Fibroblast of lung (primary cell): ENCODE results near the gene GOLGA6L25. TPM values are rescaled to one million over a fixed set of nuclear protein-coding genes. Genes with fewer than 3 reads are reported as not detected.
"Not testable (repeated sequence)": the region's sequence is repeated elsewhere in the genome, so short reads cannot be mapped to it uniquely, and the experiment has no call there.

Experiments
- DNase-seq, 2 donors: peaks; one replicate each; pipeline versions ENCODE4 v3.0.0 to v3.0.0-alpha.2; 2010; ENCODE audit warnings: low read depth in 2 of 2
- H2AFZ ChIP-seq: 2 replicates; pipeline ENCODE4 v1.5.1; 2012; ENCODE audit warnings: low read length, control low read depth, inconsistent platforms
- H3K27ac ChIP-seq: 2 replicates; pipeline ENCODE4 v1.5.1; 2011; ENCODE audit warnings: low read length, control low read depth; ENCODE audit not compliant: insufficient read depth
- H3K27me3 ChIP-seq: 2 replicates; pipeline ENCODE4 v1.5.1; 2011; ENCODE audit warnings: mild to moderate bottlenecking, low read length; ENCODE audit not compliant: control insufficient read depth, insufficient read depth
- H3K36me3 ChIP-seq: 2 replicates; pipeline ENCODE4 v1.5.1; 2011; ENCODE audit warnings: low read length; ENCODE audit not compliant: control insufficient read depth, insufficient read depth
- H3K4me1 ChIP-seq: 2 replicates; pipeline ENCODE4 v1.5.1; 2011; ENCODE audit warnings: low read length; ENCODE audit not compliant: control insufficient read depth, insufficient read depth; ENCODE audit errors: extremely low read depth
- H3K4me2 ChIP-seq: 2 replicates; pipeline ENCODE4 v1.5.1; 2011; ENCODE audit warnings: low read length, control low read depth; ENCODE audit not compliant: insufficient read depth; ENCODE audit errors: extremely low read depth
- H3K4me3 ChIP-seq, 4 experiments: fragments of 200-600 bp in 1 of 4; sonication (generic) in 1 of 4; replicated peaks in 1 of 4; 2 replicates each; pipeline ENCODE4 v1.5.1; 2011 to 2016; ENCODE audit warnings: low read length in 4 of 4, low read depth in 3 of 4, mild to moderate bottlenecking in 3 of 4, control low read depth in 2 of 4, inconsistent platforms in 1 of 4, mixed read lengths in 1 of 4; ENCODE audit not compliant: insufficient read depth in 1 of 4; ENCODE audit errors: control extremely low read depth in 1 of 4
- H3K79me2 ChIP-seq: 2 replicates; pipeline ENCODE4 v1.5.1; 2012; ENCODE audit warnings: mild to moderate bottlenecking, low read length, inconsistent platforms; ENCODE audit not compliant: control insufficient read depth, insufficient read depth
- H3K9ac ChIP-seq: 2 replicates; pipeline ENCODE4 v1.5.1; 2011; ENCODE audit warnings: mild to moderate bottlenecking, low read length, control low read depth; ENCODE audit not compliant: insufficient read depth
- H3K9me3 ChIP-seq: 2 replicates; pipeline ENCODE4 v1.5.1; 2012; ENCODE audit warnings: low read depth, low read length; ENCODE audit not compliant: control insufficient read depth, insufficient read depth
- H4K20me1 ChIP-seq: 2 replicates; pipeline ENCODE4 v1.5.1; 2011; ENCODE audit warnings: low read length; ENCODE audit not compliant: control insufficient read depth, insufficient read depth; ENCODE audit errors: extremely low read depth
- polyA minus RNA-seq: library from RNA; depleted of rRNA, polyadenylated mRNA; stranded (reverse); fragments of >200 nt; gene quantifications from 2 replicates; pipeline ENCODE4 v1.2.3, GENCODE V29; 2011; ENCODE audit warnings: low replicate concordance
- polyA plus RNA-seq, 2 donors: library from polyadenylated mRNA; depleted of rRNA in 1 of 2; stranded (reverse) in 1 of 2; unstranded in 1 of 2; fragments of >200 nt; gene quantifications; 2 replicates each; pipeline ENCODE4 v1.2.1, GENCODE V29; 2011 to 2012; ENCODE audit warnings: missing spikeins in 1 of 2
- total RNA-seq: library from RNA; depleted of rRNA; stranded (reverse); fragments of >200 nt; gene quantifications from 2 replicates; pipeline ENCODE4 v1.2.1, GENCODE V29; 2014

Gene GOLGA6L25, protein sequence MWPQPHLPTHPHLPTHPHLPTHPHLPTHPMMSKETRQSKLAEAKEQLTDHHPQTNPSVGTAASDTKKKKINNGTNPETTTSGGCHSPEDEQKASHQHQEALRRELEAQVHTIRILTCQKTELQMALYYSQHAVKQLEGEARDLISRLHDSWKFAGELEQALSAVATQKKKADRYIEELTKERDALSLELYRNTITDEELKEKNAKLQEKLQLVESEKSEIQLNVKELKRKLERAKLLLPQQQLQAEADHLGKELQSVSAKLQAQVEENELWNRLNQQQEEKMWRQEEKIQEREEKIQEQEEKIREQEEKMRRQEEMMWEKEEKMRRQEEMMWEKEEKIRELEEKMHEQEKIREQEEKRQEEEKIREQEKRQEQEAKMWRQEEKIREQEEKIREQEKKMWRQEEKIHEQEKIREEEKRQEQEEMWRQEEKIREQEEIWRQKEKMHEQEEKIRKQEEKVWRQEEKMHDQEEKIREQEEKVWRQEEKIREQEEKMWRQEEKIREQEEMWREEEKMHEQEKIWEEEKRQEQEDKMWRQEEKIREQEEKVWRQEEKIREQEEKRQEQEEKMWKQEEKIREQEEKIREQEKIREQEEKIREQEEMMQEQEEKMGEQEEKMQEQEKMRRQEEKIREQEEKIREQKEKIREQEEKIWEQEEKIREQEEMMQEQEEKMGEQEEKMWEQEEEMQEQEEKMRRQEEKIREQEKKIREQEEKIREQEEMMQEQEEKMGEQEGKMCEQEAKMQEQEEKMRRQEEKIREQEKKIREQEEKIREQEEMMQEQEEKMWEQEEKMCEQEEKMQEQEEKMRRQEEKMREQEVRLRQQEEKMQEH
- total RNA-seq = not detected in 2 replicates
- polyA plus RNA-seq = not detected in 2 replicates
- not detected in 2 replicates for polyA plus RNA-seq (2012)
- polyA minus RNA-seq = not detected in 2 replicates

- not testable (repeated sequence) for H3K27ac ChIP-seq, H3K9me3 ChIP-seq, H3K36me3 ChIP-seq, H3K9ac ChIP-seq, H3K4me2 ChIP-seq, H2AFZ ChIP-seq, H3K4me3 ChIP-seq, H4K20me1 ChIP-seq, DNase-seq, H3K27me3 ChIP-seq, H3K79me2 ChIP-seq, H3K4me1 ChIP-seq
Observed at GRCh38 chr15:28553268-28553667, at the start of gene GOLGA6L25. Gene GOLGA6L25, plus strand, starts transcription at chr15:28553568. Its CDS starts 61 bp downstream, at chr15:28553629.

- not testable (repeated sequence) for H4K20me1 ChIP-seq, H3K4me1 ChIP-seq, H3K36me3 ChIP-seq, H3K9me3 ChIP-seq, H3K4me3 ChIP-seq, H3K9ac ChIP-seq, H3K4me2 ChIP-seq, H2AFZ ChIP-seq, H3K79me2 ChIP-seq, H3K27me3 ChIP-seq, DNase-seq, H3K27ac ChIP-seq
Observed at GRCh38 chr15:28508217-28508889, 45.0 kb upstream of the GOLGA6L25 start.

DNA sequence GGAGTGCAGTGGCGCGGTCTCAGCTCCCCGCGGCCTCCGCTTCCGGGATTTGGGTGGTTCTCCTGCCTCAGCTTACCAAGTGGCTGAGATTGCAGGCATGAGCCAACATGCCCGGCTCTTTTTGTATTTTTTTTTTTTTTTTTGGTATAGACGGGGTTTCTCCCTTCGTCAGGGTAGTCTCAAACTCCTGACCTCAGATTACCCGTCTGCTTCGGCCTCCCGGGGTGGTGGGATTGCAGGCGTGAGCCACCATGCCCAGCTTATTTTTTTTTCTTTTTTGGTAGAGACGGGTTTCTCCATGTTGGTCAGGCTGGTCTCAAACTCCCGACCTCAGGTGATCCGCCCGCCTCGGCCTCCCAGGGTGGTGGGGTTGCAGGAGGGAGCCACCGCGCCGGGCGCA is 39.2 kb upstream of the GOLGA6L25 start:
- H3K4me3 ChIP-seq, H3K27ac ChIP-seq, H3K36me3 ChIP-seq, H2AFZ ChIP-seq, H3K9ac ChIP-seq, H3K27me3 ChIP-seq, H4K20me1 ChIP-seq, H3K4me2 ChIP-seq, H3K79me2 ChIP-seq, H3K9me3 ChIP-seq, H3K4me1 ChIP-seq, DNase-seq: not testable (repeated sequence)

GRCh38 chr15:28515208-28515607 is 38.2 kb upstream of the GOLGA6L25 start:
- H3K4me3 ChIP-seq, H3K79me2 ChIP-seq, H3K9ac ChIP-seq, H3K36me3 ChIP-seq, H3K27me3 ChIP-seq, H3K27ac ChIP-seq, H4K20me1 ChIP-seq, H3K4me2 ChIP-seq, H2AFZ ChIP-seq, DNase-seq, H3K4me1 ChIP-seq, H3K9me3 ChIP-seq: not testable (repeated sequence)

- H3K4me1 ChIP-seq, H3K27ac ChIP-seq, H3K4me3 ChIP-seq, H2AFZ ChIP-seq, H3K27me3 ChIP-seq, H3K36me3 ChIP-seq, H3K4me2 ChIP-seq, DNase-seq, H3K9ac ChIP-seq, H3K9me3 ChIP-seq, H3K79me2 ChIP-seq, H4K20me1 ChIP-seq: not testable (repeated sequence)
Observed at GRCh38 chr15:28532954-28533353, 20.4 kb upstream of the GOLGA6L25 start, which contains the start of gene GOLGA8G. Gene GOLGA8G, minus strand, starts transcription at chr15:28532971. Its CDS starts 62 bp downstream, at chr15:28532909.

GRCh38 chr15:28573351-28573750 is 20.0 kb downstream of the GOLGA6L25 start:
- DNase-seq, H3K27ac ChIP-seq, H3K4me2 ChIP-seq, H3K79me2 ChIP-seq, H3K4me3 ChIP-seq, H3K4me1 ChIP-seq, H3K9me3 ChIP-seq, H2AFZ ChIP-seq, H3K36me3 ChIP-seq, H3K9ac ChIP-seq, H4K20me1 ChIP-seq, H3K27me3 ChIP-seq: not testable (repeated sequence)
